Astrocyte of the spinal cord (primary cell): ENCODE measurements around the gene CPT1C.

Source experiments
- DNase-seq: peaks from one replicate; pipeline ENCODE4 v3.0.0; 2011; ENCODE audit warnings: low read depth, low spot score
- H3K4me3 ChIP-seq: 2 replicates; pipeline ENCODE4 v1.5.1; 2011; ENCODE audit warnings: low read depth, mild to moderate bottlenecking, low read length, moderate library complexity
- in situ Hi-C: cut with HindIII; loops from 2 replicates; pipeline ENCODE4 v1.10.0; 2017; ENCODE audit warnings: low sequenced_read_pairs
- TF ChIP-seq, protein P1 (sequence below): IDR thresholded peaks from 2 replicates; pipeline ENCODE4 v1.5.1; 2012; ENCODE audit warnings: low read depth, mild to moderate bottlenecking, low read length, inconsistent platforms

The CPT1C gene

DNA sequence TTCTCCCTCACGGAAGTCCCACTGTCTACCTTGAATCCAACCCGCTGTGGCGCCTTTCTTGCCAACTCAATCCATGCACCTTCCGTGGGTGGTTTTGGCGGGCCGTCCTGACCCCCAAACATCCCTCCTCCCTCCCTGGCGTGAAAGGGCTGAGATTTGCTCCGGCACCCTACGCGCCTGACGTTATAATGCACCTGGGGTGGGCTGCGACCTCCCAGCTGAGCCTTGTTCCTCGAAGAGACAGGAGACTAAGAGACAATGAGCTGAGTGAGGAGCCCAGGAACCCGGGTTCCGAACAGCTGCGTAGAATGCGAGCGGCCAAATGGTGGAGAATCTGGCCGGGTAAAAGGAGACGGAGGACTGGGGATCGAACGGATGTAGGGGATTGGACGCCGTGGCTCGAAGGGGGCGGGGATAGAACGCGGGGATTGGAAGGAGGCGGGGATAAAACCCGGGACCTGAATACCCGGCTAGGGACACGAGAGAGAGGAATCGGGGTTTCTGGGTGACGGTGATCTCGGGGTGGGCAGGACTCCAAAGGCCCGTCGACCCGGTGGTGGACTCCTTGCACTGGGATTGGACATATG, at the start of gene CPT1C:
Gene CPT1C (plus strand): TSS at position 461 of the 587 bp plus-strand sequence. CDS start 1,137 bp downstream, outside the sequence.
- DNase-seq, result peak; percentile 75
- in situ Hi-C loops, result no loop called here
- peak within 1 kb of the TSS; percentile 53 for H3K4me3 ChIP-seq
- TF ChIP-seq, protein P1, sequence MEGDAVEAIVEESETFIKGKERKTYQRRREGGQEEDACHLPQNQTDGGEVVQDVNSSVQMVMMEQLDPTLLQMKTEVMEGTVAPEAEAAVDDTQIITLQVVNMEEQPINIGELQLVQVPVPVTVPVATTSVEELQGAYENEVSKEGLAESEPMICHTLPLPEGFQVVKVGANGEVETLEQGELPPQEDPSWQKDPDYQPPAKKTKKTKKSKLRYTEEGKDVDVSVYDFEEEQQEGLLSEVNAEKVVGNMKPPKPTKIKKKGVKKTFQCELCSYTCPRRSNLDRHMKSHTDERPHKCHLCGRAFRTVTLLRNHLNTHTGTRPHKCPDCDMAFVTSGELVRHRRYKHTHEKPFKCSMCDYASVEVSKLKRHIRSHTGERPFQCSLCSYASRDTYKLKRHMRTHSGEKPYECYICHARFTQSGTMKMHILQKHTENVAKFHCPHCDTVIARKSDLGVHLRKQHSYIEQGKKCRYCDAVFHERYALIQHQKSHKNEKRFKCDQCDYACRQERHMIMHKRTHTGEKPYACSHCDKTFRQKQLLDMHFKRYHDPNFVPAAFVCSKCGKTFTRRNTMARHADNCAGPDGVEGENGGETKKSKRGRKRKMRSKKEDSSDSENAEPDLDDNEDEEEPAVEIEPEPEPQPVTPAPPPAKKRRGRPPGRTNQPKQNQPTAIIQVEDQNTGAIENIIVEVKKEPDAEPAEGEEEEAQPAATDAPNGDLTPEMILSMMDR, result no peak

DNA sequence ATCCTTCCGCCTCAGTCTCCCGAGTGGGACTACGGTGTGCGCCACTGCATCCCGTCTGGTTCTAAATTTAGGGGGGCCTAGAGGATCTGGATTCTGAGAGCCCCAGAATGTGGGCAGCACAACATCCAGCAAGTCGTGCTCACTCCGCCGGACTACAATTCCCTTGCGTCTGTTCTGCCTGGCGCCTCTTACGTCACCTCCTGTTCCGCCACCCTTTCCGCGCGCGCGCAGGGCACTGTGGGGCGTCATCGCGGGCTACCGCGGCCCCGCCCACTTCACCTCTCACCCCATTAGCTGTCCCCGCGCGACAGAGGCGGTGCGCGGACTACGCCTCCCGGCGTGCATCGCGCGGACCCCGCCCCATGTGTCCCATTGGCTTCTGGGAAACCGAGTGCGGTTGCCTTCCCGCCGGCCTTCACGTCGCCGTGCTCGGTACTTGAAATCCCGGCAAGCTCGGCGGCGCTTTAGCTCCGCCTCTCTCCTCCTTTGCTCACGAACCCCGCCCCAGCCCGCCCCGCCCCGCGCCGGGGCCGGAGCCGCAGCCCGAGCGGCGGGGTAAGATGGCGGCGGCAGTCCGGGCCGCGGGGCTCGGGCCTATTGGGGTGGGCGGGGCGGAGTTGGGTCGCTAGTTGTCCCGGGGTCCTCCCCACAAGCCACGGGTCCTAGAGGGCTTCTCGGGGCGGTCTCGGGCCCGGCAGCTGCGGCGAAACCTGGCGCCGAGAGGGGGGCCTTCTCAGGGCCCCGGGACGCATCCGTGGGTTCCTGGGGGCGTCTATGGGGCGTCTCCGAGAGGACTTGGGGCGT, 49.0 kb upstream of the CPT1C start, which contains the start of gene SCAF1:
Gene SCAF1 (plus strand): TSS at position 522 of the 804 bp plus-strand sequence. CDS start 2,818 bp downstream, outside the sequence.
- peak within 1 kb of the TSS; percentile 95 for H3K4me3 ChIP-seq
- TF ChIP-seq, protein P1, result no peak
- DNase-seq, result peak; percentile 100
- in situ Hi-C loops, result no loop called here

DNA sequence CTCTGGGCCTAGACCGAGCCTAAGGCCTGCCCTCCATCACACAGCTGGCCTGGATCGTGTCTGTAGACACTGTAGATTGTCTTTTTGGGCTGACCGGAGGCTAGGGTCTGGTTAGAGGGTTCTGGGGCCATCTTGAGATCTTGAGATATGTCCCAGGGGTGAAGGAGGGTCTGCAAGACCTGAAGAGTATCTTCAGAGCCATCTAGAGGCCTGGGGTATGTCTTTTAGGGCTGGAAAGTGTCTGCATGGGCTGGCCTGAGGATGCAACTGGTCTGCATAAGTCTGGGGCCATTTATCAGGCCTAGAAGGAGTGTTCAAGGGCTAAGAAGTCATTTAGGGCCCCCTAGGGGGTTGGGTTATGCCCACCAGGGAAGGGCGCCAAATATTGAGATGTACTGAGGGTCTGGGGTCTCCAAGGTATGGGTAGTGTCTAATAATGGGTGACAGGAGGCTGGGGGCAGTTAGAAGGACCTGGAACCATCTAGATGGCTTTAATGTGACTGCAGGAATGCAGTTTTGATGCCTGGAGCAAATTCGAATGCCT, 48.4 kb upstream of the CPT1C start:
- H3K4me3 ChIP-seq, result peak overlapping the region; percentile 95
- in situ Hi-C loops, result no loop called here
- DNase-seq, result no peak
- TF ChIP-seq, protein P1, result no peak

DNA sequence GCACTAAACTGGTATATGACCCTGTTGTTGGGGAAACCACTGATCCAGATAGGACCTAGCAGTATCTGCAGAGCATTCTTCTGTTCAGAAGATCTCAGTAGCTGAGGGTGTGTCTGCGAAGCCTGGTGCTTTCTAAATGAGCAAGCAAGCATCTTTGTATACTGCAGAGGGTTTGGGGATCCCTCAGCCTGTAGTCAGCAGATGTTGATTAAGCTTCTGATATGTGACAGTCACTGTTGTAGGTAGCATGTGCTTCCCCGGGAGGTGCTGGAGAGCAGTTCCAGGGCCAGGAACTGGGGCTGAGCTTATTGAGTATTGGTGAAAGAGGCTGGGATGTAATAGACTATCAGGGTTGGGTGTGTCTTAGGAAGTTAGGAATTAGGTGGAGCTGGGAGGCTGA, 47.5 kb upstream of the CPT1C start:
- TF ChIP-seq, protein P1, result no peak
- DNase-seq, result no peak
- in situ Hi-C loops, result no loop called here
- H3K4me3 ChIP-seq, result no peak overlapping the region

DNA sequence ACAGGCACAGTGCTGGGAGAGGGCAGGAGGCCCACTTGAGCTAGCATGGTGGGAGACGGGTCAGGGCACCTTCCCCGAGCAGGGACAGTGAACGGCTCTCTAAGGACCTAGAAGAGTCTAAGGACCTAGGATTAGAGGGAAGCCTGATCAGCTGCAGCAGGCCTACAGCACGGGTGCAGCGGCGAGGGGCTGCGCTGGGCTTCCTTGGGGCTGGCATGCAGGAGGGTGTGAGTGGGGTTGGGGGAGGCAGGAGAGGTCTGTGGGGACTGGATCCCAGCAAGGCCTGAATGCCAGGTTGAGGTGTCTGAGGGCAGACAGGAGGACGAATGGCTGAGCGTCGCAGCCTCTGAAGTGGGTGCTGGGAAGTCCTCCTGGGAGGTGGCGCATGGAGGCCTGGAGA, 45.3 kb upstream of the CPT1C start:
- TF ChIP-seq, protein P1, result no peak
- in situ Hi-C loops, result no loop called here
- H3K4me3 ChIP-seq, result no peak overlapping the region
- DNase-seq, result no peak

DNA sequence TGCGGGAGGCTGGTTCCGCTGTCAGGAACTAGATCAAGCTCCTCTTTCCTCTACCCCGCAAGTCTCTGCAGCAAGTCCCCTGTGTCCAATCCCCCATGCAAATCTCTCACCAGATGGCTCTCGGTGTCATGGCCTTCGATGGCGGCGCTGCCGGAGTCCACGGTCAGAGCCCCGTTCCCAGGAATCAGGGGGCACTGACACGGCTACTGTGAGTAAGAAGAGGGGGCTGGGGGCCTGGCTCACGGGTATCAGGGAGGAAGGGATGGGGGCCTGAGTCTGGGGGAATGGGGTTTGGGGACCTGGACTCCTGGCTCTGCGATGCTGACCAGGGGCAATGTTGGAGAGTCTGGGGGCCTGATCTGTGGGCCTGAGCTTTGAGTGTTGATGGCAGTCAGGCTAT, 44.9 kb upstream of the CPT1C start:
- DNase-seq, result no peak

More for the DNA sequence above, 44.9 kb upstream of the CPT1C start:
- in situ Hi-C loops, result no loop called here
- H3K4me3 ChIP-seq, result no peak overlapping the region
- TF ChIP-seq, protein P1, result no peak
